COLO668 (cell line): Measurements from ENCODE around the gene LRRK1.

ENCODE experiments used
- DNase-seq: peaks from one replicate; lab custom pipeline; 2025; ENCODE audit not compliant: unreplicated experiment; lab: John Stamatoyannopoulos, UW

The LRRK1 gene

GRCh38 chr15:101052681-101053121 is 133.5 kb downstream of the LRRK1 start:
- DNase-seq = no peak

DNA sequence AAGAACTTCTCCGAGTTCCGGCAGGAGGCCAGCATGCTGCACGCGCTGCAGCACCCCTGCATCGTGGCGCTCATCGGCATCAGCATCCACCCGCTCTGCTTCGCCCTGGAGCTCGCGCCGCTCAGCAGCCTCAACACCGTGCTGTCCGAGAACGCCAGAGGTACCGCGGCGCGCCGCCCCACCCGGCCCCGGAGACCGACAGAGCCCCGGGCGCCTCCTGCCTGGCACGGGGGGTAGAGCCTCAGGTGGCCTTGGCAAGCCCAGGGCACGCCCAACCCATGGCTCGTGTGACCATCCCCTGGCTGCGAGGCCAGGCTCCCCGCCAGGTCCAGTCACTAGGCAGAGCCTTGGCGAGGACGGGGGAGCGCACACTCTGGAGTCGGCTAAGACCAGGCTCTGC is 134.1 kb downstream of the LRRK1 start:
- no peak for DNase-seq

GRCh38 chr15:101054116-101054515 is 135.0 kb downstream of the LRRK1 start:
- DNase-seq = no peak

DNA sequence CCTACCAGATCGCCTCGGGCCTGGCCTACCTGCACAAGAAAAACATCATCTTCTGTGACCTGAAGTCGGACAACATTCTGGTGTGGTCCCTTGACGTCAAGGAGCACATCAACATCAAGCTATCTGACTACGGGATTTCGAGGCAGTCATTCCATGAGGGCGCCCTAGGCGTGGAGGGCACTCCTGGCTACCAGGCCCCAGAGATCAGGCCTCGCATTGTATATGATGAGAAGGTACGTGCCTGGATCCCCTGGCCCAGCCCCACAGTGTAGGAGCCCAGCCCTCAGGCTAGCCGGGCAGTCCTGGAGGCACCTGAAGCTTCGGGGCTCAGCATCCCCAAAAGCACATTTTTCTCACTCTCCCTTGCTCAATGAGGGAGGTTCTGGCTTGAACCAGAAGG is 135.8 kb downstream of the LRRK1 start:
- no peak for DNase-seq

GRCh38 chr15:101055411-101055810 is 136.3 kb downstream of the LRRK1 start:
- DNase-seq = no peak

DNA sequence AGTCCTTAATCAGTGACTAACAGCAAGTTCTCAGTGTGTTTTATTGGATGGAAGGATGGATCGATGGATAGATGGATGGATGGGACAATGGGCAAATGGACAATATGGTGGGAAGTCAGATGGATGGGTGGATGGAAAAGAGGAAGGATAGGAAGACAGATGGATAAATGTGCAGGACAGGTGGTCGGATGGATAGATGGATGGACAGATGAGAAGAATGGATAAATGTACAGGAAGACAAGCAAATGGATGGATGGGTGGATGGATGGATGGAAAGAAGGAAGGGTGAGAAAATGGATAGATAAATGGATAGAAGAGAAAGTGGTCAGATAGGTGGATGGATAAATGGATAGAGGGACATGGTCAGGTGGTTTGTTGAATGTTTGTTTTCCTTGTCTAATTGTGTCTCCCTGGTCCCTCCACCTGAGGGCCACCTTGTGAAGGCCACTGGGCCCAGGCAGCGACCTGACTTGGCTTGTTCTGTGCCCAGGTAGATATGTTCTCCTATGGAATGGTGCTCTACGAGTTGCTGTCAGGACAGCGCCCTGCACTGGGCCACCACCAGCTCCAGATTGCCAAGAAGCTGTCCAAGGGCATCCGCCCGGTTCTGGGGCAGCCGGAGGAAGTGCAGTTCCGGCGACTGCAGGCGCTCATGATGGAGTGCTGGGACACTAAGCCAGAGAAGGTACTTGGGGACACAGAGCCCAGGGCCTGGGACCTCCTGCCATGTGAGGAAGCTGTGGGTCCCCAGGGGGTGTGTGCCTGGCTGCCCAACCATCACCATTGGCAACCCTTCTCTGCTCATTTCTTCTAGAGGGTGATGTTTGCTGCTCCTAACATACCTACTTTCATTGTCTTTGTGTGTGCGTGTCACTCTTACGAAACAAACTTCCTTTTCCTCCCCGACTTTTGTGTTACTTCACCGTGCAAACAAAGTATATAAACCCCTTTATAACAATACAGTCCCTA is 137.5 kb downstream of the LRRK1 start:
- no peak for DNase-seq

GRCh38 chr15:101057841-101058407 is 138.8 kb downstream of the LRRK1 start:
- DNase-seq = no peak

DNA sequence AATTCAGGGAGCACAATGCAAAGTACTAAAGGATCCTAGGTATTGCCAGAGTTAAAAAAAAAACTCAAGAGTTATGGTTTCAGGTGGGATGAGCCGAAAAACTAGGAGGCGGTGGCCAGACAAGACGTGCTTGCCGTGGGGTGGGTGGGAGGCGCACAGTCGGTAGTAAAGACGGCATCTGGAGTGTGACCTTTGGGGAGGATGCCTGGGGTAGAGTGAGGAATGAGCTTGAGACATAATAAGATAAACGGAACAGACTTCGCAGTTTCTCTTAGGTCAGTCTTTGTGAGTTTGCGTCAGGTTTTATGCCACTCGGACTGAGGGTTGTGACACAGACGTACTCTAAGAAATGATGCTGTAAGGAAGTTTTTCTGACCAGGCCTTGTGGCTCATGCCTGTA is 139.6 kb downstream of the LRRK1 start:
- DNase-seq = no peak

- DNase-seq = no peak
These were observed 140.5 kb downstream of the LRRK1 start for GRCh38 chr15:101059381-101060341.

- no peak for DNase-seq
These were observed 141.7 kb downstream of the LRRK1 start for GRCh38 chr15:101060576-101061551.

GRCh38 chr15:101062063-101062462 is 142.9 kb downstream of the LRRK1 start:
- DNase-seq = no peak

- DNase-seq = peak; percentile 14
These were observed 143.5 kb downstream of the LRRK1 start for GRCh38 chr15:101062471-101063171.

DNA sequence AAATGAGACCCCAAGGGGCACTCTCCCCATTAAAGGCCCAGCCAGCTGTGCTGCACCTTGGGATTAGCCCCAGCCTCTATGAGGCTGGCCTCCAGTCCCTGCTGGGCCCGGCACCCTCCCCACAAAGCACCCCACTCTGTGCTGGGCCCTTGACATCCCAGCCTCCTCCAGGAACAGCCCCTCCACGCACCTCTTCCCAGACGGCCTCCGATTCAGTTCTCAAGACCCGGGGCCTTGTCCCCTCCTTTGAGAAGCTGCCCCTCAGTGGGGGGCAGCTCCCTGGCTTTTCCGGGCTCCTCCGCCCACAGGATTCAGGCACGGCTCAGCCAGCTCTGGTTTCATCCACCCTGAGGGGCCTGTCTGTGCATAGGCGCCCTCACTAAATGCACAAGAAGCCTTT is 144.1 kb downstream of the LRRK1 start:
- no peak for DNase-seq

- no peak for DNase-seq
These were observed 145.0 kb downstream of the LRRK1 start for GRCh38 chr15:101063891-101064794.

- no peak for DNase-seq
These were observed 145.8 kb downstream of the LRRK1 start for GRCh38 chr15:101064795-101065569.

GRCh38 chr15:101065570-101066221 is 146.5 kb downstream of the LRRK1 start:
- DNase-seq = no peak
